Measurements from ENCODE around the gene DSG3.

DSG3 gene

GRCh38 chr18:31447530-31448191 is at the start of gene DSG3:
Gene DSG3, plus strand, starts transcription at chr18:31447741. Its CDS starts 137 bp downstream, at chr18:31447878.
- no peaks in the 10 kb centered on the region for H3K36me3 Mint-ChIP-seq
- H3K27ac Mint-ChIP-seq: no peak within 1 kb of the TSS
- H3K4me3 Mint-ChIP-seq: no peak within 1 kb of the TSS
- no peaks in the 10 kb centered on the region for H3K4me1 Mint-ChIP-seq (ENCODE audit: low read depth)
- H3K9me3 Mint-ChIP-seq (ENCODE audit: low read depth): no peaks in the 10 kb centered on the region
- H3K27me3 Mint-ChIP-seq: no peaks in the 10 kb centered on the region

- H3K27ac Mint-ChIP-seq: no peak overlapping the region
- no peak overlapping the region for H3K4me3 Mint-ChIP-seq
- no peaks in the 10 kb centered on the region for H3K4me1 Mint-ChIP-seq (ENCODE audit: low read depth)
- H3K27me3 Mint-ChIP-seq: no peaks in the 10 kb centered on the region
- H3K36me3 Mint-ChIP-seq: no peaks in the 10 kb centered on the region
- no peaks in the 10 kb centered on the region for H3K9me3 Mint-ChIP-seq (ENCODE audit: low read depth)
These were observed 49.4 kb upstream of the DSG3 start for GRCh38 chr18:31398191-31398590.

GRCh38 chr18:31399306-31400032 is 48.1 kb upstream of the DSG3 start:
- Mint-ChIP-seq H3K4me1 (ENCODE audit: low read depth) (no peaks in the 10 kb centered on the region), H3K27me3 (no peaks in the 10 kb centered on the region), H3K27ac (no peak overlapping the region), H3K36me3 (no peaks in the 10 kb centered on the region), H3K9me3 (ENCODE audit: low read depth) (no peaks in the 10 kb centered on the region), H3K4me3 (no peak overlapping the region)

- H3K27me3 Mint-ChIP-seq: no peaks in the 10 kb centered on the region
- H3K36me3 Mint-ChIP-seq: no peaks in the 10 kb centered on the region
- H3K9me3 Mint-ChIP-seq (ENCODE audit: low read depth): no peaks in the 10 kb centered on the region
- H3K4me1 Mint-ChIP-seq (ENCODE audit: low read depth): no peaks in the 10 kb centered on the region
- H3K27ac Mint-ChIP-seq: no peak overlapping the region
- no peak overlapping the region for H3K4me3 Mint-ChIP-seq
These were observed 46.1 kb upstream of the DSG3 start for GRCh38 chr18:31401156-31402025.

- no peak overlapping the region for H3K27ac Mint-ChIP-seq
- no peak overlapping the region for H3K4me3 Mint-ChIP-seq
- no peaks in the 10 kb centered on the region for H3K9me3 Mint-ChIP-seq (ENCODE audit: low read depth)
- H3K4me1 Mint-ChIP-seq (ENCODE audit: low read depth): no peaks in the 10 kb centered on the region
- H3K36me3 Mint-ChIP-seq: no peaks in the 10 kb centered on the region
- no peaks in the 10 kb centered on the region for H3K27me3 Mint-ChIP-seq
These were observed 45.5 kb upstream of the DSG3 start for GRCh38 chr18:31402026-31402373.

GRCh38 chr18:31403409-31403808 is 44.1 kb upstream of the DSG3 start:
- no peaks in the 10 kb centered on the region for H3K36me3 Mint-ChIP-seq
- no peak overlapping the region for H3K27ac Mint-ChIP-seq
- H3K9me3 Mint-ChIP-seq (ENCODE audit: low read depth): no peaks in the 10 kb centered on the region
- H3K27me3 Mint-ChIP-seq: no peaks in the 10 kb centered on the region
- H3K4me1 Mint-ChIP-seq (ENCODE audit: low read depth): no peaks in the 10 kb centered on the region
- no peak overlapping the region for H3K4me3 Mint-ChIP-seq

- no peaks in the 10 kb centered on the region for H3K36me3 Mint-ChIP-seq
- H3K4me3 Mint-ChIP-seq: no peak overlapping the region
- H3K9me3 Mint-ChIP-seq (ENCODE audit: low read depth): no peaks in the 10 kb centered on the region
- no peak overlapping the region for H3K27ac Mint-ChIP-seq
- no peaks in the 10 kb centered on the region for H3K4me1 Mint-ChIP-seq (ENCODE audit: low read depth)
- no peaks in the 10 kb centered on the region for H3K27me3 Mint-ChIP-seq
These were observed 39.9 kb upstream of the DSG3 start for GRCh38 chr18:31407649-31408048.

- Mint-ChIP-seq H3K4me1 (ENCODE audit: low read depth) (no peaks in the 10 kb centered on the region), H3K27me3 (no peaks in the 10 kb centered on the region), H3K36me3 (no peaks in the 10 kb centered on the region), H3K27ac (no peak overlapping the region), H3K4me3 (no peak overlapping the region), H3K9me3 (ENCODE audit: low read depth) (no peaks in the 10 kb centered on the region)
These were observed 38.3 kb upstream of the DSG3 start for GRCh38 chr18:31409276-31409675.

- Mint-ChIP-seq H3K36me3 (no peaks in the 10 kb centered on the region), H3K27ac (no peak overlapping the region), H3K4me3 (no peak overlapping the region), H3K27me3 (no peaks in the 10 kb centered on the region), H3K4me1 (ENCODE audit: low read depth) (no peaks in the 10 kb centered on the region), H3K9me3 (ENCODE audit: low read depth) (no peaks in the 10 kb centered on the region)
These were observed 36.6 kb upstream of the DSG3 start for GRCh38 chr18:31410716-31411483.

- no peaks in the 10 kb centered on the region for H3K27me3 Mint-ChIP-seq
- H3K9me3 Mint-ChIP-seq (ENCODE audit: low read depth): no peaks in the 10 kb centered on the region
- no peaks in the 10 kb centered on the region for H3K4me1 Mint-ChIP-seq (ENCODE audit: low read depth)
- H3K27ac Mint-ChIP-seq: no peak overlapping the region
- H3K4me3 Mint-ChIP-seq: no peak overlapping the region
- H3K36me3 Mint-ChIP-seq: no peaks in the 10 kb centered on the region
These were observed 34.4 kb upstream of the DSG3 start for GRCh38 chr18:31413137-31413536.

GRCh38 chr18:31417850-31418249 is 29.7 kb upstream of the DSG3 start:
- Mint-ChIP-seq H3K27ac (no peak overlapping the region), H3K27me3 (no peaks in the 10 kb centered on the region), H3K4me3 (no peak overlapping the region), H3K36me3 (no peaks in the 10 kb centered on the region), H3K9me3 (ENCODE audit: low read depth) (no peaks in the 10 kb centered on the region), H3K4me1 (ENCODE audit: low read depth) (no peaks in the 10 kb centered on the region)

GRCh38 chr18:31419457-31419932 is 28.0 kb upstream of the DSG3 start:
- Mint-ChIP-seq H3K9me3 (ENCODE audit: low read depth) (peaks cover 3% of the 10 kb centered on the region), H3K27me3 (no peaks in the 10 kb centered on the region), H3K4me3 (no peak overlapping the region), H3K36me3 (no peaks in the 10 kb centered on the region), H3K27ac (no peak overlapping the region), H3K4me1 (ENCODE audit: low read depth) (no peaks in the 10 kb centered on the region)

- H3K9me3 Mint-ChIP-seq (ENCODE audit: low read depth): peaks cover 3% of the 10 kb centered on the region
- H3K27me3 Mint-ChIP-seq: no peaks in the 10 kb centered on the region
- no peak overlapping the region for H3K4me3 Mint-ChIP-seq
- no peaks in the 10 kb centered on the region for H3K4me1 Mint-ChIP-seq (ENCODE audit: low read depth)
- H3K27ac Mint-ChIP-seq: no peak overlapping the region
- H3K36me3 Mint-ChIP-seq: no peaks in the 10 kb centered on the region
These were observed 27.5 kb upstream of the DSG3 start for GRCh38 chr18:31420032-31420431.

- no peaks in the 10 kb centered on the region for H3K27me3 Mint-ChIP-seq
- no peak overlapping the region for H3K4me3 Mint-ChIP-seq
- peaks cover 3% of the 10 kb centered on the region for H3K9me3 Mint-ChIP-seq (ENCODE audit: low read depth)
- H3K4me1 Mint-ChIP-seq (ENCODE audit: low read depth): no peaks in the 10 kb centered on the region
- no peaks in the 10 kb centered on the region for H3K36me3 Mint-ChIP-seq
- H3K27ac Mint-ChIP-seq: no peak overlapping the region
These were observed 27.0 kb upstream of the DSG3 start for GRCh38 chr18:31420524-31420923.

Measured in activated naive CD8-positive, alpha-beta T cell (primary cell).